ENCODE results near the gene LMF1. TPM values are rescaled to one million over a fixed set of nuclear protein-coding genes. Genes with fewer than 3 reads are reported as not detected.

Gene LMF1
- total RNA-seq, 1 donor from 2014 or later: 40.6 TPM

DNA sequence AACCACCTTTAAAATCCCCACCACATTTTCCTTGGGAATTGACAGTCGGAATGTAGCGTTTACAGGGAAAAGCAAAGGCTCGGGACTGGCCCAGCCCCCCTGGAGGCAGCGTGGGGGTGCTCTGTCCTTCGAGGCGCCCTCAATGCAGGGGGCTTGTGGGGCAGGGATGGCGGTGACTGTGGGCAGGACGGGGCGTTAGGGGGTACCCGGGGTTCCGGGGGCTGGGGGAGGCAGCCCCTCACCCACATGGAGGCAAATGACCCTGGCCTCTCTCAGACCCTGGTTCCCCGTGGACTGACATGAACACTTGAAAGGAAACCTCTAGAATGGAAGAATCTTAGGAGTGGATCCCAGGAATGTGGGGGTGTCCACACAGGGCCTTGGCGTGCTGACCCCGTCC is 91.9 kb downstream of the LMF1 start:
- DNase-seq: no peak

DNA sequence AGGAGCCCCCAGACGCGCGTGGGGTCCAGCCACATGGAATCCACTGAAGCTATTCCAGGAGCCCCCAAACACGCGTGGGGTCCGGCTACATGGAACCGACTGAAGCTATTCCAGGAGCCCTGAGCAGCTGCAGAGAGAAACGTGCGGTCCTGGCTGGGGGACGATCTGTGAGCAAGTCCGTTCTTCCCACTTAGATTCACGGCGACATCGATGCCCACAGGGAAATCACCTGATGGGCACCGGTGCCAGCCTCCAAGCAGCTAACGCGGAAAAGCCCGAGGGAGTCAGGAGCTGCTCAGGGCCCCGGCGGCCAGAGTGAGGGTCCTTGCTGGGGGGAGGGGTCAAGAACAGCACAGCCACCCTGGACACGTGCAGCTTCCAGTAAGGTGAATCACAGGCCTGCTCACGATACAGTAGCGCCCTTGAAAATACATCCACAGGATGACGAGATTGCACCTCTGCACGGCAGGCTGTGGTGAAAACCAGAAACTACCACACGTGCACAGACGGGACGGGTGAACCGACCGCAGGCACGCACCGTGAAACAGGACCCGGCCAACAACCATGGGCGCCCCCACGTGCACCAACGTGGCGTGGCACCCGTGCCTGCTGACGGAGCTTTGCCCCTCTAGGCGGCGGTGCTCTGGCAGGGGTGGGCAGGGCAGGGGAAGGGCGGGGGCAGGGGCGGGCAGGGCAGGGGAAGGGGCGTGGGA is 92.6 kb downstream of the LMF1 start:
- no peak for DNase-seq

DNA sequence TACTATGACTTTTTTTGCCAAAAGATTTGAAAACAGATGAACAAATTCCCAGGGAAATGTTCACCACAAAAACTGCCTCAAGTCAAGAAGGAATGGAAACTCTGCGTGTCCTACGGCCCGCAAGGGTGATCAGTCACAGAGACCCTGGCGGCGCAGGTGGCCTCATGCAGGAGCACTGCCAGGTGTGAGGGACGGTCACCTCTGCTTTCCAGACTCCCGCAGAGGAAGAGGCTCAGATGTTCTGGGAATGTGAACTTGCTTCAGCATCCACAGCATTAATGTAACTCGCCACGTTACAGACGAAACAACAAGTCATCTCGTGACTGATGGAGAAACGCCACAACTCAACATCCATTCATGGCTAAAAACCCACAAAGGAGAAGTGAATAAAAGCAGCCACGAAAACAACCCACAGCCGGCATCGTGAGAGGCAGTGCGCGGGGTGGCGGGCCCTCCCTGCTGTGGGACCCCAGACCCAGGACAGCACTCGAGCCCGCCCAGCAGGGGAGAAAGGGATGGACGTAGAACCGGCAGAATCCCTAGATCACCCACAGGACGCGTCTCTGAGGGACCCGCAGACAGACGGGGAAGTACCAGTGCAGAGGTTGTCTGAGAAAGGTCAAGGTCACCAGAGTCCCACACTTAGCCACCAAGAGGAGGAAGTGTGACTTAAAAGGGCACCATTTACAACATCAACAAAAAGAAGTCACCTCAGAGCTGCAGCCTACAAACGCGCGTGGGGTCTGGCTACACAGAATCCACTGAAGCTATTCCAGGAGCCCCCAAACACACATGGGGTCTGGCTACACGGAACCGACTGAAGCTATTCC is 93.3 kb downstream of the LMF1 start:
- no peak for DNase-seq

DNA sequence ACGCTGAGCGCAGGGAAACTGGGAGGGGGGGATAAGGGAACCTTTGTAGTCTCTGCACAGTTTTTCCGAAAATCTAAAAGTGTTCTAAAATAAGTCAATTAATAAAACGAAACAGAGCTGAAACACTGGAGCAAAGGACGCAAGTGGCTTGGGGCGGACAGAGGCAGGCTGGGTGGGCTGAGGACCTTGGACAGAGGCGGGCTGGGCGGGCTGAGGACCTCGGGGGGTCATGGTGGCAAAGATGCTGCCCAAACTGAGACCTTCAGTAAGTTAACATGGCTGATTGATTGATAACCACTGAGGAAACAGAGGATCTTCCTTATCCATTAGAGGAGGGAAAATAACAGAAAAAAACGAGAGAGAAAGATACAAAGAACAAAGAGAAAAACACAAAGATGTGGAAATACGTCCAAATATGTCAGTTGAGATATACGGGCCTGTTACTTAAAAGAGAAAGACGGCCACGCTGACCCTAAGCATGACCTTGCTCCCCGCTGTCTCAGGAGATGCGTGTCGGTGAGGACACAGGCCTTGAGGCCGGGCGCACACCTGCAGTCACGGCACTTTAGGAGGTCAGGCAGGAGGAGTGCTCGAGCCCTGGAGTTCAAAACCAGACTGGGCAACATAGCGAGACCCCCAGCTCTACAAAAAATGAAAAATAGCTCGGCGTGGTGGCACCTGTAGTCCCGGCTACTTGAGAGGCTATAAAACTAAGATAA is 94.1 kb downstream of the LMF1 start:
- no peak for DNase-seq

DNA sequence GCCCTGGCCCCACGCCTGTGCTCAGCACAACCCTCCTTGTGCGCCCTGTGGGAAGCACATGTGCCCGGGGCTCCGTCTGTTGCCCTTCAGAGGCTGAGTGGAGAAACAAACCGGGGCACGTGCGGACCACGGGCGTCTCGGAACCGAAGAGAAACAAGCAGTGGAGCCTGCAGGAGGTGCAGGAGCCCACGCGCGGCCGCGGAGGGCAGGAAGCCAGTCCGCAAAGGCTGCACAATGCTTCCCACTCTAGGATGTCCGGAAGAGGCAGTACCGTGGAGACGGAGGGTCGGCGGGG is 94.8 kb downstream of the LMF1 start:
- no peak for DNase-seq

DNA sequence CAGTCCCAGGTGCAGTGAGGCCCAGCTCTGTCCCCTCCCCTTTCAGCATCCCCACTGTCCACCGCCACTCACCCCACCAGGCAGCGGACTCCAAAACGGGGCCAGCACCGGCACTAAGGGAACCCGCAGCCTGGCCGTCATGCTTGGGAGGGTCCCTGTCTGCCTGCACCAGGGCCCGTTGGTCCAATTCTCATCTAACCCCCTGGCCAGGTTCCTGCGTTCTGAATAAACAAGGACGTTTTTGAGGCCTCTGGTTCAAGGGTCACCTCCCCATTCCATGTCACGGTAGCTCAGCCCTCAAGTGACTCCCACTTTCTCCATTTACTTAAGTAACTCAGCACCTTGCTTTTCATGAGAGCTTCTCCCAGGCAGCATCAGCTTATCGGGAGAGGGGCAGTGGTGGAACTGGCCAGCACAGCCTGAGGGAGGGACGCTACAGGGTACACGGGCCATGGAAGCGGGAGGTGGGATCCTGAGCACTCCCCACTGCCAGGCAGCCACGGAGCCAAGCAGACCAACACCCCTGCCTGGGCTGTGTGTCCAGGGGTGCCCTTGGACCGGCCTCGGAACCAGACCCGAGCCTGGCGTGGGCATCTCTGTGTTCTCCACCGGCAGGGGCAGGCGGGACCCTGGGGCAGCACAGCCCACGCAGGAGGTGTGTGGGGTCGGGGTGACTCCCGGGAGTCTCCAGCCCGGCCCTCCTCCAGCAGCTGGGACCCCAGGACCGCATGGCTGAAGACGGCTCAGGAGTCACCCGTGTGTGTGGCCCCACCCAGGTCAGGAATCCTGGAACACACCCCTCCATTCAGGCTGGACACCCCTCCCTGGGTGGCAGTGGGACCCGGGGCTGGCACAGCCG is 95.4 kb downstream of the LMF1 start:
- DNase-seq: no peak

DNA sequence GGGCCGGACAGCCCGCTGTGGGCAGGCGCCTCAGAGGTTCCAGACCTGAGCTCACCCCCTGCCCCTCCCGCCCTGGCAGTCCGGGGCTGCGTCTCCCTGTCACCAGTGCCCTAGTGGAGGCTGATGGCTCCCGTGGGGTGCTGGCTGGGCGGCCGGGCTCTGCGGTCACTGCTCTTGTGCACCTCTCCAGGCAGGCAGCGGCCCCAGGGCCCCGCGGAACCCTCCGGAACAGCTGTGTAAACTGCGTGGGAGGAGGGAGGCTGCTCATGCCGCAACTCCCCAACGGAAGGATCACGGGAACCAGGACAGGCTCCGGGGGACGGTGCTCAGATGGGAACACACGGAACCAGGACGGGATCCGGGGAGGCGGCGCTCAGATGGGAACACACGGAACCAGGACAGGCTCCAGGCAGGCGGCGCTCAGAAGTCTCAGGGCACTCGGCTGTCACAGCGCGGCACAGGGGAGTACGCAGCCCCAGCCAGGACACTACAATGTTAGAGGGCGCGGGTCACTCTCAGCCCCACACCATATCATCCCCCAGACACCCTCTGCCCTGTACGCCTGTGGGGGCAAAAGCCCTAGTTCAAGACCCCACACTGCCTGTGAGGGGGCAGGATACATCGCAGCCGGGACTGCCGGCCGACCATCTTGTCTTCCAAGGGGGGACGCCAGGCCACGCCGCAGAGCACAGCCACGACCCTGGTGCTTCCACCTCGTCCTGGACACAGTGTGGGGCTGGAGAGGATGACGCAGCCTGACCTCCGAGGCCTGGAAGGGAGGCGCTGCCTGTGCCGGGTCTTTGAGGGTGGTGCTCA is 96.2 kb downstream of the LMF1 start:
- DNase-seq: no peak

DNA sequence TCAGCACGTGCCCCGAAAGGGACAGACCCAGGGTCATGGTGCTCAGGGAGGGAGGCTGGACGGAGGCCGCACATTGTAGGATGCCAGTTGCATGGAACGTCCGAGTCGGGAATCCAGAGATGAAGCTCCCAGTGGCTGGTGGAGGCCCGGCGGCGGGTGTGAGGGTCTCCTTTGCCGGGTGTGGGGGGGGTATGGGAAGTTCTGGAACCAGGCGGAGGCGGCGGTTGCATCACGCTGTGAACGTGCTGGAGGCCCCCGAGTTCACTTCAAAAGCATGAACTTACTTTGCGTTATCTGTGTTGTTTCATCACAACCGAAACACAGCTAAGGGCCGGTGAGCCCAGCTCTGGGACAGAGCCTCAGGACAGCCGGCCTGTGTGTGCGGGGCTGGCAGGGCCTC is 96.9 kb downstream of the LMF1 start:
- no peak for DNase-seq

DNA sequence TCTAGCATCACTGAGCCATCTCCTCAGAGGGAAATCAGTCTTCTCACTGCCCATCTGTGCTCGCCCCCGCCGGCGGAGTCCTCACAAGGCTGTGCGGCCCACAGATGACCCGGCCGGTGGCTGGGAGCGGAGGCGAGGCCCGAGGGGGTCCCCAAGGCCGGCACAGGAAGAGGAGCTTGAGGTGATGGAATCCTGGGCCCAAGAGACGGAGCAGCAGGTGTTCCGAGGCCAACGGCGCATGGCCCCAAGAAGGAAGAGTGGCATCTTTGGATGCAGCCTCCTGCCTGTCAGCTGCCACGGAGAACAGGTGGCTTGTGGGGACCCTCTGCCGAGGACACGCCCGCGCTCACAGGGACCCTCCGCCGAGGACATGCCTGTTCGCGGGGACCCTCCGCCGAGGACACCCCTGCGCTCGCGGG is 97.5 kb downstream of the LMF1 start:
- DNase-seq: no peak

DNA sequence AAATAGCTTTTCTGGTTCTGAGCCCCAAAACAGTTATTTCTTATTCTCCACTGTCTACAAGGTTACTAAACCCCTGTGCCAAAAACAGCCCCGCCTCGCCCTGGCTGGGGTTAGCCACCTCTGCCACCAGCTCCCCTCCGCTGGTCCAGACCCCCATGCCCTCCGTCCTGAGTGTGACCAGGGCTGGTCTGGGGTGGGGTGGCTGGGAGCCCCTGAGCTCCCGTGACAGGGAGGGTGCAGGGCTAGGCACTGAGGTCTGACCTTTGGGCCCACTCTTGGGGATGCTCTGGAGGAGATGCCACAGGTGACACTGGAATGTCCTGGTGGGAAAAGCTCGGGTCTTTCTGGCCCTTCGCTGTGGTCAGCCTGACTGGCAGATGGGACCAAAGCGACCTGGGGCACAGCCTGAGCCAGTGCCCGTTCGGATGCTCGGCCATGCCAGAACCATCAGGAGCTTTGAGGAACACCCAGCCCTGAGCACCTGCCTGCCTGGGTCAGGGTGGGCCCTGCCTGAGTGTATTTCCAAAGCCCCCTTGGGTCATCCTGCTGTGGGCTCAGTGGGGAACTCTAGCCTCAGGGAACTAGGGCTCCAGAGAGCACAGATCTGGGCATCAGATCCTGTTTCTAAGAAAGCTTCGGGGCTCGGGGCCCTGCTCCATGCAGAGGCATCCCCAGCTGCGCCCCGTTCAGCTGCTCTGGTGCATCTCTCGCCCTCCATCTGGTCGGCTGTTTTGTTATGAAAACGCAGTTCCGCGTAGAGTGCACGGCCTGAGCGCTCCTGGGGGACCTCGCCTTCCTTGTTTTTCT is 98.1 kb downstream of the LMF1 start:
- no peak for DNase-seq

DNA sequence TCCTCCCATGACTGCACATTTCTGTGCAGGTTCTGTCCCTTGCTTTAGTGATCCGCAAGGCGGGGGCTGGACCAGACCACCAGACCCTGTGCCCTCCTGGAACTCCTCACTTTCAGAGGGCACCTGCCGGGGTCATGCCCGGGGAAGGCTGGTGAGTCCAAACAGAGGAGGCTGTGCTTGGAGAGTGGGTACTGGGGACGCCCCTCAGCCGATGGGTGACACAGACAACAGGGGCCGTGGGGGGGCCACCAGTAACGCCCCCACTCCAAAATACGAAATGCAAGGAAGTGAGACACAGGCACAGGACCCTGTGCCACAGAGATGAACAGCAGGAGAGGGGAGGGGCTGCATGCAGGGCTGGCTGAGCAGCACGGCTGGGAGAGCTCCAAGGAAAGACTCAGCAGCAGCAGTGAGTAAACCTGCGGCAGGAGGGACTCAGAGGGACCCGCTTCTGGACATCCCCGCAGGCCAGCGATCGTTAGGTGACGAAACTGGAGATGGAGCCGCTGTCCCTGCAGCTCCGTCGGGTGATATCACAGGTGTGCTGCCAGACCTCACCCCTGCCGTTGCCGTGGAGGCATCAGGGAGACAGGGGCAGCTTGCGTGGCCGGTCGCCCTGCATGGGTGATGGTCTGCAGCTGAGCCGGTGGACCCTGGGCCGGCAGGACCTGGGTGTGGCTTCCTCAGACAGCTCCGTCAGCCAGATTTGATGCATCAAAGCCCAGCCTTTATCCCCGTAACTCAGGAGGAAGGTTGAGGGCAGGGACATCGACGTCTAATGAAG is 99.0 kb downstream of the LMF1 start:
- no peak for DNase-seq

DNA sequence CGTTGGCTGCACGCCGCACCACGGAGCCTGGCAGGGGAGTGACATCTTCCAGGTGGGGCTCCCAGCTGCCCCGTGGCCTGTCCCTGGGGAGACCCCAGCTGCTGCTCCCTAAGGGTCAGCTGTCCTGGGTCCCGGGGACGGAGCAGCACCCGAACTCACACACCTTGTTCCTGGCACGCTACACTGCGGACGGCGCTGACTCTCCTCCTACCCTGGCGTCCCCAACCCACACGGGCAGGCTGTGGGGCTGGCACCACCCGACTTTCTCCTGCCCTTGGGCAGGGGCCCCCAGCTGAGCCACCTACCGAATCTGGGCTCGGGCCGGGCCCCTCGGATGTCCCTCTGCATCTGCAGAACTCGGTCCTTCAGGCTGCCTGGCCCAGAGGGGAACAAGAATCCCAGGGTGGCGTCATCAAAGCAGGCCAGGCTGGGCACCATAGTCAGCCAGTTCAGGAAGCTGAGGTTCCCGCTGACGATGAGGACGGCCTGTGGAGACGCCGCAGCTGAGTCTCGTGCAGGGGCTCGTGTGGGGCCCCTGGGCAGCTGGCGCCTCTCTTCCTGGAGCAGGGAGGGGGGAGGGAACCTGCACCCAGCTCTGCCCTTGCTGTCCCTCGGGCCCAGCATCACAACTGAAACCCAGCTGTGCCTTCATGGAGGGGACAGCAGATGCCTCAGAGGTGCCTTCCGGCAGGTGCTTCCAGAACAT is 99.8 kb downstream of the LMF1 start:
- DNase-seq: no peak

DNA sequence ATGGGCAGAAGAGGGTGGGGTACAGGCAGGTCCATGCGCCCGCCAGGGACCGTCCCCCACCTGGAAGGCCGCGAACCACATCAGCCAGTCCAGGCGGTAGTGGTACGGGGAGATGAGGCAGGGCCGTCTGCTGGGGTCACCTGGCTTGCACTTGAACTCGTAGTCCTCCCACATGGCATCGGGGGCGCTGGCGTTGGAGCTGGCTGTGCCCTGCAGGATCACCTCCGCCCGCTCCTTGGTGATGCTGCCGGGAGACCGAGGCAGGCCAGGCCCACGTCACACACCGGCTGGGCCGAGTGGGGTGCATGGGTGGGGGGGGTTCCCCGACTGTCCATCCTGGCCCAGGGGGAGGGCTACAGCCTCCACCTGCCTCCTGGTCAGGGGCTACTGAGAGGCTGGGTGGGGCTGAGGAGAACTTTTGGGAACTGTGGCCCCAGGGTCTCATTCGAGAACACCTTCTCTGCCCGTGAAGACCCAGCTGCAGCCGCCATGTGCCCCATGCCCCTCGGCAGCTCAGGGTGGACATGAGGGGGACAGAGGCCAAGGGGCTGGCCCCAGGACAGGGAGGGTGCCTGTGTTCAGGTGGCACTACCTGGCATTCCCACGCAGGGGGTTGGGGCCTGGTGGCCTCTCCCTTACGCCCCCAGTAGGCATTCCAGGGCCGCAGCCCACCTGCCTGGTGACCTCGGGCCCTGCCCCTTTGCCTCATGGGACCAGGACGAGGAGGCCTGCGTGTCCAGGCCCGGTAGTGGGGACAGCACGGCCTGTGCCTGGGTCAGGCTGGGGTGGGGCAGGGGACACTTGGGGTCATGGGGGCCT is 100.8 kb downstream of the LMF1 start:
- DNase-seq: no peak

DNA sequence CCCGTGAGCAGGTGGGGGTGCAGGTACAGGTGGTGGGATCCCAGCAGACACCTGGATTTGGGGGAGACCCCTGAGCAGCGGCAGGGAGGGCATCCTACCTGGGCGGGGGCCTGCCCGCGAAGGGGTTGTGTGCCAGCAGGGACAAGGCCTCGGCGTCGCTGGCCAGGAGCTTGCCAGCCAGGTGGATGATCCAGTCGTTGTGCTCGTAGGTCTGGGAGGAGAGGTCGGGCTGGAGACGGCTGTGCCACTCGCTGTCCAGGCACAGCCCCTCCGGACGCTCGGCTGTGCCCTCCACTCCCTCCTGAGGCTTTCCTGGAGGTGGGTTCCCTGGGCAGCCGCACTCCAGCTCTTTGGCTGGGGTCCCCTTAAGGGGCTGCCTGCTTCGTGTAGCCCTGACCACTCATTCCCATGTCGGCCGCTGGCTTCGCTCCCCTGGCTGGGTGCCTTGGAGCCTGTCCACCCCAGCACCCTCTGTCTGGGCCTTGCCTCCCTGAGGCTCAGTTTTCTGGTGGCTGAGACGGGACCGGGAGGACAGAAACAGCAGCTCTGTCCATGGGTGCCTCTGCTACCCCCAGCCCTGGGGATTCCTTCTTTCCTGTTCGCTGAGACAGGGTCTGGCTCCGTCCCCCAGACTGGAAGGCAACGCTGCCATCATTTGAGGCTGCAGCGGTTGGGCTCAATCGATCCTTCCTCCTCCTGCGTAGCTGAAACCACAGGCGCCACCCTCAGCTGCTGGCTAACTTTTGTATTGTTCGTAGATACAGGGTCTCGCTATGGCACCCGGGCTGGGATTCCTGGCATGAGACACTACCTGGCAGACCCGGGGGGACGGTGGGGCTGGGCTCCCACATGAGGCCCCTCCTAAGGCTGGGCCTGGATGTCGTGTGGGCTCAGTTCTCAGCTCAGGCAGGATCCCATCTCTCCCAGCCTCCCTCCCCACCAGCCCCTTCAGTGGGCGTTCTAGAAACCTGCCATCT is 101.7 kb downstream of the LMF1 start:
- DNase-seq: no peak

DNA sequence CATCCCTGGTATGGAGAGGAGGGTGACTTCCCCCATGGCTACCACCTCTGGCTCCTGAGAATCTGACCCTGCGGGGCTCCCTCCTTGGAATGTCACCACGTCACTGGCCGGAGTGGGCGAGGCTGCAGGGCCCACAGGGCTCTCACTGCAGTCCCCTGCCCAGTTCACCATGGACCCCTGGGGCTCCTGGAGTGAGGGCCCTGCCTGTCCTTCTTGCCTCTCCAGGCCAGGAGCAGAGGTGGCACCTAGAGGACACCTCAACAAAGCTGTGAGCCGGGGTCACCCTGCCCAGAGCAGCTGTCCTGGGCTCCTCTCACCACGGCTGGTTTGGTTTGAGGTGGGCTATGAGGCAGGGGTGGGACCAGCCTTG is 102.4 kb downstream of the LMF1 start:
- no peak for DNase-seq

DNA sequence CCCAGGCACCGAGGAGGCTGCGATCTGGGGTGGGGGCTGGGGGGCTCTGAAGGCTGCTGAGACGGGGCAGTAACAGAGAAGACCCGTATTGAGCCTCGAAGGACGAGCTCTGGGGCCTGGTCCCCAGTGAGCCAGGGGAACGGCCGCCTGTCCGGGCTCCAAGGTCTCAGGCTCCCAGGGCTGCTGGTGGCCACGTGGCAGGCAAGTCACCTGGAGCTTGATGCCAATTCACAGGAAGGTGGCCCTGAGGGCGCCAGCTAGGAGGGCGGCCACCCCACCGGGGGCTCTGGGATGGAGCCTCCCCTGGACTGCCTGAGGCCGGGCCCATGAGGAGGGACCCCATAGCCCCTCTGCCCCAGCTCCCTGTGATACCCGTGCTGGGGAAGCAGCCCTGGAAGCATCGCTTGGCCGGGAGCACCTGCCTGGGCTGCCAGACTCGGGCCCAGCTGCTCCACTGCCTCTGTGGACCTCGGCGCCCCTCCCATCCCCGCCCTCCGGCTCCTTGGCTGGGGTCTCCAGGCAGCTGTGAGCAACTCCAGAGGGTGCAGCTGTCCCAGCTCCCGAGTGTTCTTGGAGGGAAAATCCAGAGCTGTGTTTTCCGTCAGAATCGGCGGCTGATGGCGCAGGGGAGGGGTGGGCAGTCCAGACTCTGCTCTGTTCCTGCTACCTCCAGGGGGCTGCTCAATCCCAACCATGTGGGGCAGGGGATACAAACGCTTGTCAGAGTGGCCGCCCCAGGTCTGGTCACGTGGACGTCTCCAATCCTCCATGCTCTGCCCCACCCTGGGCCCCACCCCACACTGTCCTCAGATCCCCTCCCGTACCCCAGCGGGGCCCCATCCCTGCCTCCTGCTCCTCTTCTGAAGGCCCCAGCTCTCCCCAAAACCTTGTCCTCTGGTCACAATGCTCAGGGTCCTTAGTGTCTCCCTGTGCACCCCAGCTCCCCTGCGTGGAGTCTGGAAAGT is 103.1 kb downstream of the LMF1 start:
- DNase-seq: peak; percentile 95
